ENCODE data around the gene MYO5A.
A peak's percentile ranks its signal among the peaks of the same experiment; 100 is the strongest.

MYO5A gene

GRCh38 chr15:52362497-52362896 lies 166.2 kb downstream of the MYO5A start:
- peak; percentile 54 for DNase-seq (ENCODE audit: low read depth)

DNA sequence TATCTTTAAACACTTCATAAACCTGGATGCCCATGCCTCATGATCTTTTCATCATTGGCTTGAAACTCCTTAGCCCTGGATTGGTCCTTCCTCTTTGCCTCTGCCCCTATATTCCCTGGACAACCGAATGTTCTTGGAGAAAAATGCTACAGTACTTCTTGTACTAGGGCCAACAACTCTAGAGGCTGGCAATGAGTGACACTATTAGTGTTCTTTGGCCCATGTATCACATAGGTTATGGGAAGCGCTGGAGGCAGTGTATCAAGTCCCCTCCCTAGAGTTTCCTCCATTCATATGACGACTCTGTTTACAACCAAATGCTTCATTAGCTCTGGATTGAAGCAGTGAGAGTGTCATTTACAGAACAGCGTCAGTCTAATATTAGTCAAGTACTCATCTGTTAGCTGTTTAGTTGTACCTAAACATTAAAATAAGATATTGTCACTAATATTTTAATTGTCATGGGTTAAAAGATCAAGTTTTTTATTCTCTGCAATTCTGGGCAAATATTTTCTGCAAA lies 166.6 kb downstream of the MYO5A start:
- DNase-seq (ENCODE audit: low read depth) = no peak

DNA sequence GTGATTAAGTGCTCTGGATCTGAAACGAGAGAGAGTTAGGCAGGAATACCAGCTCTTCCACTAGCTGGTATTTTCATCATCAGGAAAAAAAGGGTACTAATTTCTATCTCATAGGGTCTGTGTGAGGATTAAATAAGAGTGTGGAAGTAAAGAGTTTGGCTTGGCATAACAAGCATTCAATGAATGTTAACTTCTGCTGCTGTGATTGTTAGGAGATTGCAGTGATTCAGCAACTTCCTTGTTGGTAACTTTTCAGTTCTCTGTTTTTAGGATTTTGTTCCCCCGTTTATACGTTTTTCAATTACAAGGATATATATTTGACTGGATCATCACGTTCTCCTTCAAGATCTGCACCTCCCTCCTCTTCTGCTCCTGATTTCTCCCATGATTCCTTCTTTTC lies 167.2 kb downstream of the MYO5A start:
- DNase-seq (ENCODE audit: low read depth) = no peak

- no peak for DNase-seq (ENCODE audit: low read depth)
Observed at GRCh38 chr15:52360229-52361203, 168.2 kb downstream of the MYO5A start.

DNA sequence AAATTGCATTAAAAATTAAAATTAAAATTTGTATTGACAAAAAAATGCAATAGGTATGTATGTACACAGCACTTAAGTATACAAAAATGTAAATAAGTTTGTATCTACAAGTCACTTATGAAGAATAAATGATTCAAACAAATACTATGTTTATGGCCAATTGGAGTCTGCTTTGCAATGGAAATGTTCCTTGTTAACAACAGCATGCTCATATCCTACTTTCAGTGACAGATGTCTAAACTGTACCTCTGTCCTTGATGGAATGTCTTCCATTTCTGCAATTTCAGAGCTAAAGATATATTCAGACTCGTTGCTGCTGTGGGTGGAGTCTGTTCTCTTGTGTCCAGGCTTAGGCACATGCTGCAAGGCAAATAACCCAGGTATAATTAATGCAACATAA lies 169.0 kb downstream of the MYO5A start:
- DNase-seq (ENCODE audit: low read depth) = no peak

DNA sequence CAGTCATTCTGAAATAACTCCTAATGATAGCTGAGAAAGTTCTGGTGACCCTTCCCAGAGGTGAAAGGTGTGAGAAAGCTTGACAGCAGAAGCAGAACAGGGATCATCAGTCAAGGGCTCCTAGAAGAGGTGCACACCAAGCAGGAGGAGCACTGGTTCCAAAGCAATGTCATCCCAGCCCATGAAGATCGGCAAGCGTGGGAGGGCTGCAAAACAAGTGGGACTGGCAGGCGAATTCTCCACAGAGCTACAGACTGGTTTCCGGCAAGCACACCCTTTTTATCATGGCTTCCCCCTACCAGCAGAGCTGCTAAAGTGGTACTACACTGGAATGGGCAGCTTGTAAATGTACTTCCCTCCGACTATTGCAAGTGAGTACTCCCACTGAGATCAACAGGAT lies 170.7 kb downstream of the MYO5A start:
- no peak for DNase-seq (ENCODE audit: low read depth)

DNA sequence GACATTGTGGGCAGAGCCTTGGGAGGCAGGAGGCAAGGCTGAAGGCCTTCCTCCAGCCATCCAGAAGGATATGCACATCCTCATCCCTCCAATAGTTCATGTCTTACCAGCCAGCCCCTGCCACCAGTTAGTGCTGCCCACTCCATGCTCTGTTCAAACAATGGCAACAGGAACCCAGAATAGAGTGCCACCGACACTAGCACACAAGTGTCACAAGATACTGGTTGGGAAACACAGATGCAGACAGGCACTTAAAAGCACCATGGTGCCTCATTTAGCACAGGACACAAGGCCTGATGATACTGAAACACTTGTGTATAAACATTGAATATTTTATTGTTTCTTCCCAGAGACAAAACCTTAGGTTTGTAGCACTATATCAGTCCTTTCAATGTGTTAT lies 176.6 kb downstream of the MYO5A start:
- DNase-seq (ENCODE audit: low read depth) = no peak

GRCh38 chr15:52351206-52351908 lies 177.3 kb downstream of the MYO5A start:
- no peak for DNase-seq (ENCODE audit: low read depth)

DNA sequence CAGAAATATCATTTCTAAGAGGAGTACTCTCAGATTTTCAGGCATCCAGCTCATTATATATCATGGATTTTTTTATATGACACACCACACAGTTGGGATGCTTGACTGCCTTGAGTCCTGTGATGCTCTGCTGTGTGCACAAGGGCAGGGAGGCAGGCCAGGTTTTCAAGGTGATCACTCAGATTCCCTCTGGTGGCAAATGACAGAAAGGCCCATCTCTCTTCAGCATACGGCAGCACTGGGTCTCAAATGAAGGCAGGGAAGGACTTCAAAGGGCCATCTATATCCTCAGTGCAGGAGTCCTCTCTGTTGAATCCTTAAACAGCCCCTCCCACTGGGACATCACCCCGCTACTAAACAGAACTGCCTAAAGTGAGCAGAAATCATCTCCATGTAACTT lies 178.3 kb downstream of the MYO5A start:
- no peak for DNase-seq (ENCODE audit: low read depth)

- DNase-seq (ENCODE audit: low read depth) = peak; percentile 74
Observed at GRCh38 chr15:52349052-52349700, 179.5 kb downstream of the MYO5A start.

GRCh38 chr15:52348056-52348745 lies 180.5 kb downstream of the MYO5A start:
- DNase-seq (ENCODE audit: low read depth) = peak; percentile 81

DNA sequence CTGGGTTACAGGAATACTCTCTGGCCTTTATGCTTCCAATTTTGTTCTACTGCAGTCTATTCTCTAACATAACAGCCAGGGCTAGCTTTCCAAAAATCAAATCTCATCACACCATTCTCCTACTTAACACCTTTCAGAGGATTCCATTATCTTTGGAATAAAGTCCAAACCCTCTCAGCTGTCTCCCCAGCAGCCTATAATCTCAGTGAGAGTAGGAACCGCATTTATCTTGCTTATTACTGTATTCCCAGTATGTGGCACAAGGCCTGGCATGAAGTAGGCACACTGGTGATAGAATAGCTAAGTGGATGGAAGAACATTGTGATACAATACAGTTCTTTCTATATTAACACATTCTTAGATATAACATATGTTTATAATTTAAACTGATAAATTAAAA lies 184.1 kb downstream of the MYO5A start:
- no peak for DNase-seq (ENCODE audit: low read depth)

DNA sequence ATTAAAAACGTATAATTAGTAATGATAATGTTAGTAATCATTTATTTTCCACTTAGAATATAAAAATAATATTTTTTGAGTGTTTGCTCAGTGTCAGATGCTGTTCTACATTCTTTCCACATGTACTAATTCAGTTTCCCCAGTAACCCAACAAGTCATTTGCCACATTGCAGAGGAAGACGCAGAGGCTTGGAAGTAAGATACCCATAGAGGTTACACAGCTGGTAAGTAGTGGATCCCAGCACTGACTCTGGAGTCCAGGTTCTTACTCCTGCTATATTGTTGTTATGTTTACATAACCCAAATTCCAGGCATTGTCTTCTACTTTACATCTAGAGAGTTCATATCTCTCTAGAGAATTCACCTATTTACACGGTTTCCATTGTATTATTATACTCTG lies 184.8 kb downstream of the MYO5A start:
- peak; percentile 22 for DNase-seq (ENCODE audit: low read depth)

GRCh38 chr15:52340093-52340492 lies 188.6 kb downstream of the MYO5A start:
- DNase-seq (ENCODE audit: low read depth) = no peak

- no peak for DNase-seq (ENCODE audit: low read depth)
Observed at GRCh38 chr15:52338891-52339290, 189.8 kb downstream of the MYO5A start.

DNA sequence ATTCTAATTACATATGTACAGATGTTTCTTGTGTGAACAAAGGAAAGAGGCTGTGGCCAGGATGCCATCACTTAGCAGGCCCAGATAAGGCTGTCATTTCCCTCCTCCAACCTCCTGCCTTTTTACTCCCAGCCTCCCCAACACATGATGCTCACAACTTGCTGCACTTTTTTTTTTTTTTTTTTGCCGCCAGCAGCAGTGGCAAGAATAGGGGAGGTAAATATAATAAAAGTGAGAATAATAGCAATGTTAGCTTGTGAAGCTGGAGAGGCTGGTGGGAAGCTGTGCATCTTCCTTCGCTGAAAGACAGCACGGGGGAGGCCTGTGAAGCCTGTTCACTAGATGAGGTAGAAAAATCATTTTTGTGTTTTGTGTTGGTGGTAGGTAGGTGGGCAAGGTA lies 190.6 kb downstream of the MYO5A start:
- DNase-seq (ENCODE audit: low read depth) = peak; percentile 65

- peak; percentile 81 for DNase-seq (ENCODE audit: low read depth)
Observed at GRCh38 chr15:52337198-52337853, 191.4 kb downstream of the MYO5A start.

DNA sequence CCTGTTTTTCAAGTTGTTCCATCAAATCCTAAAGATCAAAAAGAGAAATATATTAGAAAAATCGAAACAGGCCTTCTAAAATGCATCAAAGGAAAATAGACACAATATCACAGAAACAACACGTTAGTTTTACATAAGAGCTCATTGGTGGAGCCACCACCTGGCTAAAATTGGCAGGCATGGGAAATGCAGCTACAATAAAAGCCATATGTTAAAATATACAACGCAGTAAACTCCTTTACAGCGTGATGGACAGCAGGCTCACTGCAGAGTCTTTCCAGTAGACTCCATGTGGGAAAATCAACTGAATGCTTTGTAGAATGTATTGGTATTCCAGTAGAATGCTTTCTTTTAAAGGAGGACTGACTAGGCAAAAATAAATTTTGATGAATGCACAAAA lies 192.2 kb downstream of the MYO5A start:
- no peak for DNase-seq (ENCODE audit: low read depth)

- DNase-seq (ENCODE audit: low read depth) = peak; percentile 18
Observed at GRCh38 chr15:52334491-52335160, 194.1 kb downstream of the MYO5A start.

- DNase-seq (ENCODE audit: low read depth) = peak; percentile 61
Observed at GRCh38 chr15:52331490-52332240, 197.0 kb downstream of the MYO5A start.

Data from amniotic epithelial cell (primary cell).